BJ (cell line): ENCODE data around the gene SIDT1. TPM values are rescaled to one million over a fixed set of nuclear protein-coding genes. Genes with fewer than 3 reads are reported as not detected.

Experiments
- CTCF ChIA-PET: fragments of 350-600 bp; formaldehyde crosslinking; extraction: SDS; loops from one replicate; lab custom pipeline; 2021; ENCODE audit warnings: antibody characterized with exemption, inconsistent platforms; lab: Yijun Ruan, JAX
- POLR2A ChIA-PET: fragments of 300-600 bp; sonication (Branson Sonifier 250); formaldehyde crosslinking; extraction: SDS; loops from one replicate; lab custom pipeline; 2021; ENCODE audit warnings: antibody characterized with exemption; lab: Charles Lee
- DNase-seq: peaks from one replicate; pipeline ENCODE4 v3.0.0-alpha.2; 2011; ENCODE audit warnings: low read depth
- H3K27me3 ChIP-seq: 2 replicates; pipeline ENCODE4 v1.6.0; 2011; ENCODE audit warnings: low read length; ENCODE audit not compliant: control insufficient read depth, insufficient read depth
- H3K36me3 ChIP-seq: 2 replicates; pipeline ENCODE4 v1.5.1; 2011; ENCODE audit warnings: low read length; ENCODE audit not compliant: control insufficient read depth, insufficient read depth
- H3K4me3 ChIP-seq: 2 replicates; pipeline ENCODE4 v1.5.1; 2011; ENCODE audit warnings: low read depth, mild to moderate bottlenecking, control low read depth, low read length
- polyA plus RNA-seq: library from polyadenylated mRNA; depleted of rRNA; stranded (reverse); fragments of >200 nt; gene quantifications from 2 replicates; pipeline ENCODE4 v1.2.3, GENCODE V29; 2011
- TF ChIP-seq, protein P1 (sequence below): IDR thresholded peaks from 2 replicates; pipeline ENCODE4 v1.5.1; 2011; ENCODE audit warnings: low read depth, mild to moderate bottlenecking, control low read depth, inconsistent platforms, low read length, moderate library complexity; ENCODE audit not compliant: insufficient read depth

The SIDT1 gene
- polyA plus RNA-seq, 1 experiment = not detected

- TF ChIP-seq, protein P1, sequence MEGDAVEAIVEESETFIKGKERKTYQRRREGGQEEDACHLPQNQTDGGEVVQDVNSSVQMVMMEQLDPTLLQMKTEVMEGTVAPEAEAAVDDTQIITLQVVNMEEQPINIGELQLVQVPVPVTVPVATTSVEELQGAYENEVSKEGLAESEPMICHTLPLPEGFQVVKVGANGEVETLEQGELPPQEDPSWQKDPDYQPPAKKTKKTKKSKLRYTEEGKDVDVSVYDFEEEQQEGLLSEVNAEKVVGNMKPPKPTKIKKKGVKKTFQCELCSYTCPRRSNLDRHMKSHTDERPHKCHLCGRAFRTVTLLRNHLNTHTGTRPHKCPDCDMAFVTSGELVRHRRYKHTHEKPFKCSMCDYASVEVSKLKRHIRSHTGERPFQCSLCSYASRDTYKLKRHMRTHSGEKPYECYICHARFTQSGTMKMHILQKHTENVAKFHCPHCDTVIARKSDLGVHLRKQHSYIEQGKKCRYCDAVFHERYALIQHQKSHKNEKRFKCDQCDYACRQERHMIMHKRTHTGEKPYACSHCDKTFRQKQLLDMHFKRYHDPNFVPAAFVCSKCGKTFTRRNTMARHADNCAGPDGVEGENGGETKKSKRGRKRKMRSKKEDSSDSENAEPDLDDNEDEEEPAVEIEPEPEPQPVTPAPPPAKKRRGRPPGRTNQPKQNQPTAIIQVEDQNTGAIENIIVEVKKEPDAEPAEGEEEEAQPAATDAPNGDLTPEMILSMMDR = no peak
- peaks cover 9% of the 10 kb centered on the region for H3K27me3 ChIP-seq
- ChIA-PET POLR2A (no interaction called here), CTCF (no interaction called here)
- no peak overlapping the region for H3K4me3 ChIP-seq
- no peak for DNase-seq
- no peaks in the 10 kb centered on the region for H3K36me3 ChIP-seq
Measured at GRCh38 chr3:113602836-113603235, 70.5 kb downstream of the SIDT1 start.

DNA sequence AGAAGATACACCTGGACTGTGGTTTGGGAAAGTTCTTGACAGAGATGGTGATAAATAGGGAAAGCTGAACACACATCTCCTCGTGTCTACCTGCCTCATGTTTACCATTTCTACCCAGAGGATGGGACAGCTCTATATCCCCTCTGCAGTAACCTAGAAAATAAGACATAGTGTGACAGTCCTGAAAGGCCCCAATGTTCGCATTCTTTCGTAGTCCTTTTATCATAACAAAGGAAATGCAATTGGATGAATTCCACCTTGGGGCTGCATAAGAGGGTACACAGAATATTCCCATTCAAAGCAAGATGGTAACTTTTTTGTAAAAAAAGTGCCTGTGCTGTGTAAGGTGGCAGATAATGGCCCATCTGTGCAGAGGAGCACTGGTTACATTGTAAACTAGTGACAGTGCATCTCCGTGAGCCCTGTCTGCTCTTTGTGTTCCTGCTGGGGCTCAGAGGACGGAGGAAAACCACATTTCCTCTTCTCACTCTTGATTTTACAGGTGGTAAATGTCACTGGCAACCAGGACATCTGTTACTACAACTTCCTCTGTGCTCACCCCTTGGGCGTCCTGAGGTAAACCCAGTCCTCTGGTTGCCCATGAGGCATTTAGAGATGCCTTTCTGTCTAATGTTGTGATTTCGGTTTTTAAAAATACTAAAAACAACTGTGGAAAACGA, 74.3 kb downstream of the SIDT1 start:
- ChIA-PET CTCF (interaction anchor here (1.1 kb wide), 1 partner anchor 21 kb away, joined by 3 read pairs; no protein-coding TSS in a partner anchor), POLR2A (no interaction called here)
- TF ChIP-seq, protein P1 = no peak
- Histone ChIP-seq H3K36me3 (no peaks in the 10 kb centered on the region), H3K27me3 (peaks cover 9% of the 10 kb centered on the region), H3K4me3 (no peak overlapping the region)
- DNase-seq = no peak

DNA sequence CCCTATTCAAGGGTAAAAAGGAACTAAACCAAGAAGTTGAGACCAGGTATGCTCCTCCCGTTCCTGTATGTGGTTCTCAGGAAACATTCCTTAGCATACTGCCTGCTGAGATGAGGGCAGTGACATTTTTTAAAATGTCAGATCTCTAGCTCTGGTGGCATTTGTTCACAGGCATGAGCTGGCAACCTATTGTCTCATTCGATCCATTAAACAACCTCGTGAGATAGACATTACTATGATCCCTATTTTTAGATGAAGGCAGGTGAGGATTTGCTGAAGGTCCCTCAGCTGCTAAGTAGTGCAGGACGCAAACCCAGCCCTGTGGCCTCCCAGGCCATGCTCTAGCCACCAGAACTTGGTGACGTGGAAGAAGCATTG, 74.9 kb downstream of the SIDT1 start:
- no peak for DNase-seq
- Histone ChIP-seq H3K27me3 (peaks cover 7% of the 10 kb centered on the region), H3K36me3 (no peaks in the 10 kb centered on the region), H3K4me3 (no peak overlapping the region)
- ChIA-PET CTCF (no interaction called here), POLR2A (no interaction called here)
- TF ChIP-seq, protein P1 = no peak

GRCh38 chr3:113614402-113614801, 82.0 kb downstream of the SIDT1 start:
- Histone ChIP-seq H3K27me3 (peaks cover 1% of the 10 kb centered on the region; the same call in 1 of the 2 replicates), H3K36me3 (no peaks in the 10 kb centered on the region), H3K4me3 (no peak overlapping the region)
- no peak for DNase-seq
- CTCF ChIA-PET = interaction anchor here (0.7 to 1.1 kb wide), 2 partner anchors 9 to 13 kb away, joined by 3 read pairs; no protein-coding TSS in a partner anchor
- TF ChIP-seq, protein P1 = no peak
- POLR2A ChIA-PET = no interaction called here

- ChIA-PET POLR2A (no interaction called here), CTCF (interaction anchor here (1.1 kb wide), 1 partner anchor 18 kb away, joined by 3 read pairs; no protein-coding TSS in a partner anchor)
- no peak for DNase-seq
Measured at GRCh38 chr3:113615976-113616375, 83.6 kb downstream of the SIDT1 start.

More at GRCh38 chr3:113615976-113616375, 83.6 kb downstream of the SIDT1 start:
- Histone ChIP-seq H3K4me3 (no peak overlapping the region), H3K36me3 (no peaks in the 10 kb centered on the region), H3K27me3 (peaks cover 1% of the 10 kb centered on the region)
- TF ChIP-seq, protein P1 = no peak
